SU-DHL-6 (cell line): ENCODE data around the gene HDDC3.

Experiments
- H2AFZ ChIP-seq: fragments of 200-600 bp; sonication (generic); 2 replicates; pipeline ENCODE4 v1.6.1; 2014; ENCODE audit warnings: low read depth, mild to moderate bottlenecking, moderate library complexity, mixed read lengths, antibody characterized with exemption, low read length; ENCODE audit not compliant: severe bottlenecking
- H3F3A ChIP-seq: fragments of 200-600 bp; shearing (Covaris generic); 2 replicates; pipeline ENCODE4 v1.6.0; 2016; ENCODE audit warnings: antibody characterized with exemption, mild to moderate bottlenecking; ENCODE audit not compliant: insufficient read depth
- H3K27ac ChIP-seq: fragments of 200-600 bp; sonication (generic); 2 replicates; pipeline ENCODE4 v1.5.1; 2016; ENCODE audit warnings: low read depth, mild to moderate bottlenecking, low read length, moderate library complexity, mixed read lengths
- H3K27me3 ChIP-seq: fragments of 200-600 bp; sonication (generic), shearing (Covaris generic); 2 replicates; pipeline ENCODE4 v1.6.0; 2014; ENCODE audit warnings: mild to moderate bottlenecking, low read length
- H3K36me3 ChIP-seq: fragments of 200-600 bp; sonication (generic); 2 replicates; pipeline ENCODE4 v1.6.1; 2014; ENCODE audit warnings: mild to moderate bottlenecking, low read length, mixed read lengths
- H3K4me2 ChIP-seq: fragments of 300-600, 200-600 bp; shearing (Covaris generic), sonication (generic); 2 replicates; pipeline ENCODE4 v1.6.0; 2014; ENCODE audit warnings: low read length, low read depth, mild to moderate bottlenecking; ENCODE audit not compliant: poor library complexity, severe bottlenecking
- H3K4me3 ChIP-seq: fragments of 200-600 bp; sonication (generic); 2 replicates; pipeline ENCODE4 v1.5.1; 2014; ENCODE audit warnings: antibody characterized with exemption, low read length, mild to moderate bottlenecking, mixed read lengths; ENCODE audit not compliant: insufficient read depth, poor library complexity, severe bottlenecking
- H3K79me2 ChIP-seq: fragments of 200-600 bp; sonication (generic); 2 replicates; pipeline ENCODE4 v1.6.1; 2014; ENCODE audit warnings: mild to moderate bottlenecking, low read length, moderate library complexity; ENCODE audit not compliant: insufficient read depth
- H3K9ac ChIP-seq: fragments of 200-600 bp; sonication (generic); 2 replicates; pipeline ENCODE4 v1.7.0; 2014; ENCODE audit warnings: mild to moderate bottlenecking, low read length
- H3K9me2 ChIP-seq: fragments of 200-600 bp; sonication (generic); replicated peaks from 2 replicates; pipeline ENCODE4 v1.6.1; 2014; ENCODE audit warnings: low read length; ENCODE audit not compliant: insufficient read depth
- H3K9me3 ChIP-seq: fragments of 200-600 bp; sonication (generic); 2 replicates; pipeline ENCODE4 v1.6.1; 2014; ENCODE audit warnings: low read length, mixed read lengths; ENCODE audit not compliant: insufficient read depth
- H4K20me1 ChIP-seq: fragments of 200-600 bp; sonication (generic); 2 replicates; pipeline ENCODE4 v1.6.1; 2014; ENCODE audit warnings: low read depth, mild to moderate bottlenecking, antibody characterized with exemption, low read length, moderate library complexity, mixed read lengths
- EZH2phosphoT487 ChIP-seq: fragments of 200-600 bp; sonication (generic), shearing (Covaris generic); conservative IDR thresholded peaks from 2 replicates; pipeline ENCODE4 v1.6.1; 2018; ENCODE audit warnings: mild to moderate bottlenecking, antibody characterized with exemption, low read length, moderate library complexity, mixed read lengths
- TF ChIP-seq, protein P1 (sequence below): fragments of 200-600 bp; sonication (generic); IDR thresholded peaks from one replicate; pipeline ENCODE4 v1.5.1; 2017; ENCODE audit warnings: antibody characterized with exemption, mild to moderate bottlenecking, low read length, moderate library complexity; ENCODE audit not compliant: insufficient read depth, poor library complexity, severe bottlenecking

The HDDC3 gene

DNA sequence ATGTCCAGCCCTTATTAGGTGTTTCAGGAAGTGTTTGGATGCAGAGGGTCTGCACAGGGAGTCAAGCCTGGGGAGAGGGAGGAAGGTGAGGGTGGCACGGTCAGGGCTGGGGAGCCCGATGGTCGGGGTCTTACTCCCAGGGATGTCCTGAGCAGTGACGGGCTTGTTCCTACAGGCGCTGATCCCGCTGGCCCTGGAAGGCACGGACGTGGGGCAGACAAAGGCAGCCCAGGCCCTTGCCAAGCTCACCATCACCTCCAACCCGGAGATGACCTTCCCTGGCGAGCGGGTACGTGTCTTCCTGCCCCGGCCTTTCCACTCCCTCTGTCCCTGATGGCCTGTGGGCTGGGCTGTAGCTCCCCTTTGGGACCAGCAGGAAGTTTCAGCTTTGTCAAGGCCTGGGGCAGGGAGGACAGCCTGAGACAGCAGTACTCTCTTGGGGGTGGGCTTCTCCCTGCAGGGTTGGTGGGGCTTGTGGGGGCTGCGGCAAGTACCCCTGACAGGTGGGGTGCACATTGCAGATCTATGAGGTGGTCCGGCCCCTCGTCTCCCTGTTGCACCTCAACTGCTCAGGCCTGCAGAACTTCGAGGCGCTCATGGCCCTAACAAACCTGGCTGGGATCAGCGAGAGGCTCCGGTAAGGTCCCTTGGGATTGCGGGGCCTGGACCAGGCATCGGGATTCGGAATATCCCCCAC lies 17.8 kb upstream of the HDDC3 start:
- Histone ChIP-seq H3K27ac (no peak overlapping the region), H3K27me3 (no peaks in the 10 kb centered on the region), H3K79me2 (no peaks in the 10 kb centered on the region), H2AFZ (no peak overlapping the region), H3K9ac (no peak overlapping the region), H3K9me3 (no peaks in the 10 kb centered on the region), H3F3A (peaks cover 14% of the 10 kb centered on the region), H4K20me1 (no peaks in the 10 kb centered on the region), H3K36me3 (no peaks in the 10 kb centered on the region), H3K4me3 (no peak overlapping the region), H3K9me2 (no peaks in the 10 kb centered on the region), H3K4me2 (no peak overlapping the region)
- no peak for TF ChIP-seq EZH2phosphoT487
- TF ChIP-seq, protein P1, sequence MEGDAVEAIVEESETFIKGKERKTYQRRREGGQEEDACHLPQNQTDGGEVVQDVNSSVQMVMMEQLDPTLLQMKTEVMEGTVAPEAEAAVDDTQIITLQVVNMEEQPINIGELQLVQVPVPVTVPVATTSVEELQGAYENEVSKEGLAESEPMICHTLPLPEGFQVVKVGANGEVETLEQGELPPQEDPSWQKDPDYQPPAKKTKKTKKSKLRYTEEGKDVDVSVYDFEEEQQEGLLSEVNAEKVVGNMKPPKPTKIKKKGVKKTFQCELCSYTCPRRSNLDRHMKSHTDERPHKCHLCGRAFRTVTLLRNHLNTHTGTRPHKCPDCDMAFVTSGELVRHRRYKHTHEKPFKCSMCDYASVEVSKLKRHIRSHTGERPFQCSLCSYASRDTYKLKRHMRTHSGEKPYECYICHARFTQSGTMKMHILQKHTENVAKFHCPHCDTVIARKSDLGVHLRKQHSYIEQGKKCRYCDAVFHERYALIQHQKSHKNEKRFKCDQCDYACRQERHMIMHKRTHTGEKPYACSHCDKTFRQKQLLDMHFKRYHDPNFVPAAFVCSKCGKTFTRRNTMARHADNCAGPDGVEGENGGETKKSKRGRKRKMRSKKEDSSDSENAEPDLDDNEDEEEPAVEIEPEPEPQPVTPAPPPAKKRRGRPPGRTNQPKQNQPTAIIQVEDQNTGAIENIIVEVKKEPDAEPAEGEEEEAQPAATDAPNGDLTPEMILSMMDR, result no peak

GRCh38 chr15:90948506-90948905 lies 16.2 kb upstream of the HDDC3 start:
- Histone ChIP-seq H3F3A (no peaks in the 10 kb centered on the region), H3K36me3 (no peaks in the 10 kb centered on the region)

DNA sequence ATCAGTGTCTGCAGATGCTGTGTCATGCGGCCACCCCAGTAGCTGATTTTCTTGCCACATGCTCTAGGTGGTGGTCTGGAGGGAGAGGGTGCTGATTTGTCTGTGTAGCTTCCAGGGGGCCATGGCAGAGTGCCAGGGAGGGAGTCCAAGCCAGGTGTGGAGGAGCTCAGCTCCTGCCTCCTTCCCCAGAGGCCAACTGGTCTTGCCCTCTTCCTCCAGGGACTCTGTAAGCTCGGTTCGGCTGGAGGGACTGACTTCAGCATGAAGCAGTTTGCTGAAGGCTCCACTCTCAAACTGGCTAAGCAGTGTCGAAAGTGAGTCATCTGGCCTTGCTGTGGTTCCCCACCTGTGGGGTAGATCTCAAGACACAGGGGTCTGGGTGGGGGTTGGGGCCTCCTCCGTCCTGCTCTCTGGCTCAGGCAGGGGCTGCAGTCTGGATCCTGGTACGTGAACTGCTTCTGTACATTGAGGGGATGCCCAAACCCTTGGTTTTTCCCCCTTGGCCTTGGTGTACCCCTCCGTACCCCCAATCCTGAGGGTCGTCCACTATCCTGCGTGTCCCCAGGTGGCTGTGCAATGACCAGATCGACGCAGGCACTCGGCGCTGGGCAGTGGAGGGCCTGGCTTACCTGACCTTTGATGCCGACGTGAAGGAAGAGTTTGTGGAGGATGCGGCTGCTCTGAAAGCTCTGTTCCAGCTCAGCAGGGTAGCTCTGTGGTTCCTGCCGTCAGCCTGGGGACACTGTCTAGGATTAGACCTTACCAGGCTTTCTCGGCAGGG lies 15.4 kb upstream of the HDDC3 start:
- Histone ChIP-seq H4K20me1 (no peaks in the 10 kb centered on the region), H3F3A (no peaks in the 10 kb centered on the region), H2AFZ (no peak overlapping the region), H3K9ac (no peak overlapping the region), H3K79me2 (no peaks in the 10 kb centered on the region), H3K4me3 (no peak overlapping the region), H3K27ac (no peak overlapping the region), H3K9me2 (no peaks in the 10 kb centered on the region), H3K4me2 (no peak overlapping the region), H3K36me3 (no peaks in the 10 kb centered on the region), H3K9me3 (no peaks in the 10 kb centered on the region), H3K27me3 (no peaks in the 10 kb centered on the region)
- TF ChIP-seq, protein P1, result no peak
- no peak for TF ChIP-seq EZH2phosphoT487

More at GRCh38 chr15:90948506-90948905, 16.2 kb upstream of the HDDC3 start:
- H3K79me2 ChIP-seq, result no peaks in the 10 kb centered on the region
- no peaks in the 10 kb centered on the region for H4K20me1 ChIP-seq
- H3K9ac ChIP-seq, result no peak overlapping the region
- H3K9me2 ChIP-seq, result no peaks in the 10 kb centered on the region
- TF ChIP-seq EZH2phosphoT487, result no peak
- TF ChIP-seq, protein P1, result no peak
- H2AFZ ChIP-seq, result no peak overlapping the region
- no peaks in the 10 kb centered on the region for H3K9me3 ChIP-seq
- no peak overlapping the region for H3K4me2 ChIP-seq
- no peak overlapping the region for H3K27ac ChIP-seq
- H3K27me3 ChIP-seq, result no peaks in the 10 kb centered on the region
- no peak overlapping the region for H3K4me3 ChIP-seq
